T-helper 1 cell (primary cell): ENCODE measurements around the gene CRTC2.
"Not testable (repeated sequence)": the region's sequence is repeated elsewhere in the genome, so short reads cannot be mapped to it uniquely, and the experiment has no call there.

ENCODE experiments used
- DNase-seq, 5 donors: peaks; one replicate each; pipeline ENCODE4 v3.0.0-alpha.2; 2012 to 2020

Gene CRTC2

DNA sequence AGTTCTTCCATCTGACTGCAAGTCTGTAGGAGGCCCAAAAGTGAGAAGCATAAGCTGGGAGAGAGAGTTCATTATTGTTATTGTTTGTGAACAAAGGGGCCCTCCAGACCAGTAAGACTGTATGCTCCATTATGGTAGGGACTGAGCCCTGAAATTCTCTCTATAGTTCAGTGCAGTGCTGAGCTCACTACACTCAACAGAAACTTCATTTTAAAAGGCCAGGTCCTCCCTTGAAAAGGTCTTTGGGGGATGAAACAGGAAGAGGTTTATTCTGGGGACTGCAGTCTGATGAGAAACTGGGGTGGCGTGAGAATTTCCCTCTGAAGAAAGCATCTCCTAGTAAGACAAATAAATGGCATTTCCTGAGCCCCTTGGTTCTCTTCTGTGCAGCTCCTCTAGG is 30.2 kb downstream of the CRTC2 start:
- DNase-seq = no peak

DNA sequence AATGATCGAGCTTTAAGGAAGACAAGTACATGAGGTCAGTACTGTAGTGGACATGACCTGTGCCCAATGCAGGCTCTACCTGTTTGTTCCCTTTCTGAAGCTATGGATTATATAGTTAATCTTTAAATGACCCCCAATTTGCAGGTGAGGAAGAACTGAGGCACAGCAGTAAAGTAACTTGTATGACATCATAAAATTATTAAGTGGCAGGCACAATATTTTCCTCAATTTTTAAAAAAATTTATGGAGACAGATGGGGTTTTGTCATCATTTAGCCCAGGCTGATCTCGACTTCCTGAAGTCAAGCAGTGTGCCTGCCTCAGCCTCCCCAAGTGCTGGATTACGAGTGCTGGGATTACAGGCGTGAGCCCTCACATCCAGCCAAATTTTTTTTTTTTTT is 32.0 kb downstream of the CRTC2 start:
- no peak for DNase-seq

GRCh38 chr1:153922972-153923925 is 35.2 kb downstream of the CRTC2 start, which contains the start of gene GATAD2B:
Gene GATAD2B (minus strand): TSS chr1:153922972. CDS start chr1:153828347, 94,625 bp downstream.
- peak; percentile 98 to 100 (median 98) for DNase-seq

- no peak for DNase-seq
Measured at GRCh38 chr1:153922076-153922971, 36.1 kb downstream of the CRTC2 start.

DNA sequence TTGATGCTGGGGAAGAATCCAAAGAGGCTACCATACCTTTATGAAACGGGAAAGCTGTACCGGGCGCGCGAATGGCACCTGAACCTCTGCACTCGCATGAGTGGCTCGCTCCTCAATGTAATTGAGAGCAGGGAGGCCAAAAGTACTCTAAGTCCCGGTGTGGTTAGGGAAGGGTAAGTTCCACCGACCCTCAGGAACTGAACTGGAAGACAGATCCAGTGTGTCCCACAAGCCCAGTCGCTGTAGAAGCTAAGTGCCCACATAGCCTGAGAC is 36.7 kb downstream of the CRTC2 start:
- DNase-seq = no peak

GRCh38 chr1:153921080-153921802 is 37.2 kb downstream of the CRTC2 start:
- no peak for DNase-seq

DNA sequence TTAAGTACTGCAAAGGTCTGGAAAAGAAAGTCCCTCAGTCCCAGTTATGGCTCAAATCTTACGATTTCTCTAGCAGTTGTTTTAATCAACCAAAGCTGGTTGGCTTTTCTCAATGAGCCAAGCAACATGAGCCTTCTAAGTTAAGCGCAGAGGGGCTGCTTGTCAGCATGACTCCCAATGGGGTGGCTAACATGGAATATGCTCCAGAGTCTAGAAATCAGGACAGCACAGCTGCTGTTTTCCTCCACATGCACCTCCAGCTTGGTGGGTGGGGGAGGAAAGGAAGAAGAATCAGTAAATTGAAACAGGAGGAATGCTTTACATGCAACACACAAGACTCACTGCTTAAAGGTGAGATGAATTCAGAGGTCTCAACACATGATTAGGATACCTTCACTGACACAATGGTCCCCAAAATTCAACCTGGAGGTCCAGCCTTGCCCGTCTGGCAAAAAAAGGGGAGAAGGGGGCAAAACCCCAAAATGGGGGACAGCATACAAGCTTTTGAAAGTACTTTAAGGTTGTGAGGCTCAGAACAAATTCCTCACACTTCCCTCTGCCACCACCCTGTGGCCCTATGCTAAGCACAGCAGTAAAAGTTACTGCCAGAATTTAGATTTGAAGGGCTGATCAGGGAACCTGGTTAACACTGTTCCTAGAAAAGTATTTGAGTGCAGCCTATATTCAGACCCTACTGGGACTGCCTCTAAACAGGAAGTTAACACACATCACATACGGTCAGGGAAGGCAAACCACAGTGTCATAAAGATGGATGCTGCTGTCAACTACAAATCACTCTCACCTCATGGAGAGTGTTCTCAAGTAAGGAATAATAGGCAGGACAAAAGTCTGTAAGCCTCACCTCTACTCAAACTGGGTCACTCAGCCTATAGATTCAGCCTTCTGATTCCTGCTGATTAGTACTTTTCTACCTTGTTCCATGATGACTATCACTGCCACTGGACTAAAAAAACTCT is 38.2 kb downstream of the CRTC2 start:
- peak in 1 of 5 donors; percentile 50 for DNase-seq

DNA sequence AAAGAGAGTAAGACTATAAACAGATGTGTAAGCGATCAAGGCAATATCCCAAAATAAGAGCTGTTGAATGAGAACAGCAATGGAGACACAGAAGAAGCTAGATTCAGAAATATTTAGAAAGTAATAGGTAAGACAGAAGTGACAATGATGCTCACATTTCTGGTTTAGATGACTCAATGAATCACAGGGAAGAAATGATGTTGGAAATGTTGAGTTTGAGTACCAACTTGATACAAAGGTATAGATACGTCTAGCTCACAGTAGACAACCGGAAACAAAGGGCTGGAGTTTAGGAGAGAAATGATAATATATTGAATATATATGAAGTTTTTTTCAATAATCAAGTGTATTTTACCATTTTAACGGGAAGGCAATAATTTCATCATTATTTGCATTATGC is 42.1 kb downstream of the CRTC2 start:
- no peak for DNase-seq

DNA sequence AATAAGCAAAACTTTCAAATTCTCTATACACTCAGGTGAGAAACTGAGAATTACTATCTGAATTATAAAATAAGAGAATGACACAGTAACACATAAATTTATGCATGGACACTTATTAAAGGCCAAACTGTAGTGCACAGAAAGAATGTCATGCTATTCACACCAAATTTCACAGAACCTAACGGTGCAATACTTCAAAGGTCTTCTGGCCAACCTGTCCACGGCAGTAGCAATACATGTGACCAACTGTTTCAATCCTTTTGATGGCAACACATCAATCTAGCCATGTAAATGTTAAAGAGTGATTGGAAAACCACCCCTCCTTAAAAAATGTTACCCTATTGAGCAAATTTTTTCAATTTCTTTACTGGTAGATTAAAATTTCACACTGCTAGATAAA is 46.1 kb downstream of the CRTC2 start:
- DNase-seq = no peak

DNA sequence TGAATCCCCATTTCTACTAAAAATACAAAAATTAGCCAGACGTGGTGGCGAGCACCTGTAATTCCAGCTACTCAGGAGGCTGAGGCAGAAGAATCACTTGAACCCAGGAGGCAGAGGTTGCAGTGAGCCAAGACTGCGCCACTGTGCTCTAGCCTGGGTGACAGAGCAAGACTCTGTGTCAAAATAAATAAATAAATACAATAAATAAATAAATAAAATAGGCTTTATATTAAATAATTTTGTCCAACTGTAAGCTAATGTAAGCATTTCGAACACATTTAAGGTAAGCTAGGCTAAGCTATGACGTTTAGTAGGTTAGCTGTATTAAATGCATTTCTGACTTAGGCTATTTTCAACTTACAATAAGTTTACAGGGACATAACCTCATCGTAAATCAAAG is 47.9 kb downstream of the CRTC2 start:
- DNase-seq = not testable (repeated sequence)

DNA sequence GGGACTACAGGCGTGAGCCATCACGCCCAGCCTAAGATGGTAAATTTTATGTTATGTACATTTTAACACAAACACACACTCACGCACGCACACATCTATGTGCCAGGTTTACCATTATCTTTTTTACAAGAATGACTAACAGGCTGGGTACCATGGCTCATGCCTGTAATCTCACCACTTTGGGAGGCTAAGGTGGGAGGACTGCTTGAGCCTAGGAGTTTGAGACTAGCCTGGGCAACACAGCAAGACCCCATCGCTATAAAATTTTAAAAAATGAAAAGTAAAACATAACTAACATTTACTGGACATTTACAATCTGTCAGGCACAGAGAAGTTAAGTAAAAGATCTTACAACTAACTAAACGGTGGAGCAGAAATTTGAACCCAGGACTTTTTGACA is 50.3 kb downstream of the CRTC2 start:
- no peak for DNase-seq

DNA sequence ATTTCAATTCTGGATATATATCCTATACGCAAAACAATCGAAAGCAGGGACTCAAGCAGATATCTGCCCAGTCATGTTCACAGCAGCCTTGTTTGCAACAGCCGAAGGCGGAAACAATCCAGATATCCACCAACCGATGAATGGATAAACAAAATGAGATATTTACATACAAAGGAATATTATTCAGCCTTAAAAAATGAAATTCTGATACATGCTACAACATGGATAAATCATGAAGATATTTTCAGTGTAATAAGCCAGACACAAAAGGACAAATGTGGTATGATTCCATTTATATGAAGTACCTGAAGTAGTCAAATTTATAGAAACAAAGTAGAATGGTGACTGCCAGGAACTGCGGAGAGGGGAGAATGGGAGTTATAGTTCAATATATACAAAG is 51.3 kb downstream of the CRTC2 start:
- no peak for DNase-seq

DNA sequence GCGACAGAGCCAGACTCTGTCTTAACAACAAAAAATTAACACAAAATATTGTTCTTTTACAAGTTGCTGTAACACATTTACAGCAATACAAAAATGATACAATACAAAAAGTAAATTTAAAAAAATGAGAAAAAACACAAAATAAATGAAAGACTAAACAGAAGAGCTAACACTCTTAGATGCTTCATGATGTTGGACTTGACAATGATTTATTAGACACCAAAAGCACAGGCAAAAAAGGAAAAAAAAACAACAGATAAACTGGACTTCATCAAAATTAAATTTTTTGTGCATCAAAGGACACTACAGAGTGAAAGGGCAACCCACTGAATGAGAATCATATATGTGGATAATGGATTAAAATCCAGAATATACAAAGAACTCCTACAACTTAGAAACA is 52.0 kb downstream of the CRTC2 start:
- DNase-seq = no peak

DNA sequence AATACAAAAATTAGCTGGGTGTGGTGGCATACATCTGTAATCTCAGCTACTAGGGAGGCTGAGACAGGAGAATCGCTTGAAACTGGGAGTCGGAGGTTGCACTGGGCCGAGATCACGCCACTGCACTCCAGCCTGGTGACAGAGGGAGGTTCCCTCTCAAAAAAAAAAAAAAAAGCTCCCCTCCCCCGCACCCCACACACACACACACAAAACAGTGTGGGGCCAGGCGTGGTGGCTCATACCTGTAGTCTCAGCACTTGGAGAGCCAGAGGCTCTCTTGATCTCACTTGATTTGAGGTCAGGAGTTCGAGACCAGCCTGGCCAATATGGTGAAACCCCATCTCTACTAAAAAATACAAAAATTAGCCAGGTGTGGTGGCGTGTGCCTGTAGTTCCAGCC is 52.5 kb downstream of the CRTC2 start:
- DNase-seq = not testable (repeated sequence)

- no peak for DNase-seq
Measured at GRCh38 chr1:153903841-153904455, 54.5 kb downstream of the CRTC2 start.

GRCh38 chr1:153899509-153899908 is 58.9 kb downstream of the CRTC2 start:
- DNase-seq = no peak
